ENCODE data around the gene EPN2. TPM values are rescaled to one million over a fixed set of nuclear protein-coding genes. Genes with fewer than 3 reads are reported as not detected.

The EPN2 gene
- polyA plus RNA-seq, 1 donor from 2014 or later = 37.8 TPM

GRCh38 chr17:19301274-19301951, 64.2 kb downstream of the EPN2 start:
- H3K79me2 ChIP-seq (replicated peaks; ENCODE audit: insufficient read depth, low read length) = no peaks in the 10 kb centered on the region
- H3K9me2 ChIP-seq (ENCODE audit: insufficient read depth, low read length) = no peaks in the 10 kb centered on the region
- no peak overlapping the region for H2AFZ ChIP-seq (ENCODE audit: low read depth, low read length)
- H3F3A ChIP-seq (ENCODE audit: insufficient read depth, low read length, poor library complexity, severe bottlenecking) = no peaks in the 10 kb centered on the region
- no peak overlapping the region for H3K27ac ChIP-seq (ENCODE audit: low read length)
- H3K9ac ChIP-seq (ENCODE audit: low read length) = no peak overlapping the region
- H3K27me3 ChIP-seq (ENCODE audit: insufficient read depth, low read depth, low read length) = no peaks in the 10 kb centered on the region
- H3K9me3 ChIP-seq (ENCODE audit: low read length) = no peaks in the 10 kb centered on the region
- no peak overlapping the region for H3K4me2 ChIP-seq (ENCODE audit: low read length)
- H3K36me3 ChIP-seq (ENCODE audit: insufficient read depth, low read length) = no peaks in the 10 kb centered on the region
- TF ChIP-seq MXI1 (conservative IDR thresholded peaks at IDR 0.05; ENCODE audit: poor library complexity, severe bottlenecking) (no peak), EZH2 (IDR thresholded peaks at IDR 0.05; ENCODE audit: borderline replicate concordance, insufficient read depth, low read length, poor library complexity, severe bottlenecking) (no peak), SMC3 (conservative IDR thresholded peaks at IDR 0.05; ENCODE audit: poor library complexity) (no peak), RAD21 (conservative IDR thresholded peaks at IDR 0.05) (no peak), TAF1 (IDR thresholded peaks at IDR 0.05; ENCODE audit: low read depth) (no peak), CTCF (IDR thresholded peaks at IDR 0.05; ENCODE audit: poor library complexity, severe bottlenecking) (no peak), REST (IDR thresholded peaks at IDR 0.05; ENCODE audit: borderline replicate concordance) (no peak), EP300 (conservative IDR thresholded peaks at IDR 0.05; ENCODE audit: poor library complexity, severe bottlenecking) (no peak)
- no peaks in the 10 kb centered on the region for H4K20me1 ChIP-seq (ENCODE audit: insufficient read depth)
- H3K4me3 ChIP-seq (ENCODE audit: low read length) = no peak overlapping the region

- Histone ChIP-seq H3K79me2 (replicated peaks; ENCODE audit: insufficient read depth, low read length) (no peaks in the 10 kb centered on the region), H3K9ac (ENCODE audit: low read length) (no peak overlapping the region), H3K27ac (ENCODE audit: low read length) (no peak overlapping the region), H3K4me2 (ENCODE audit: low read length) (no peak overlapping the region), H2AFZ (ENCODE audit: low read depth, low read length) (no peak overlapping the region), H3K4me3 (ENCODE audit: low read length) (no peak overlapping the region), H3K9me3 (ENCODE audit: low read length) (no peaks in the 10 kb centered on the region), H3K9me2 (ENCODE audit: insufficient read depth, low read length) (no peaks in the 10 kb centered on the region), H3F3A (ENCODE audit: insufficient read depth, low read length, poor library complexity, severe bottlenecking) (no peaks in the 10 kb centered on the region), H4K20me1 (ENCODE audit: insufficient read depth) (no peaks in the 10 kb centered on the region), H3K27me3 (ENCODE audit: insufficient read depth, low read depth, low read length) (no peaks in the 10 kb centered on the region), H3K36me3 (ENCODE audit: insufficient read depth, low read length) (no peaks in the 10 kb centered on the region)
- TF ChIP-seq EZH2 (IDR thresholded peaks at IDR 0.05; ENCODE audit: borderline replicate concordance, insufficient read depth, low read length, poor library complexity, severe bottlenecking) = no peak
- no peak for TF ChIP-seq REST (IDR thresholded peaks at IDR 0.05; ENCODE audit: borderline replicate concordance)
- no peak for TF ChIP-seq POLR2AphosphoS5 (IDR thresholded peaks at IDR 0.05)
- TF ChIP-seq RAD21 (conservative IDR thresholded peaks at IDR 0.05) = no peak
- no peak for TF ChIP-seq CTCF (IDR thresholded peaks at IDR 0.05; ENCODE audit: poor library complexity, severe bottlenecking)
- TF ChIP-seq EP300 (conservative IDR thresholded peaks at IDR 0.05; ENCODE audit: poor library complexity, severe bottlenecking) = no peak
- no peak for TF ChIP-seq MXI1 (conservative IDR thresholded peaks at IDR 0.05; ENCODE audit: poor library complexity, severe bottlenecking)
- TF ChIP-seq SMC3 (conservative IDR thresholded peaks at IDR 0.05; ENCODE audit: poor library complexity) = no peak
- TF ChIP-seq TAF1 (IDR thresholded peaks at IDR 0.05; ENCODE audit: low read depth) = no peak
Measured at GRCh38 chr17:19301973-19302372, 64.8 kb downstream of the EPN2 start.
